GM12865 (cell line): Measurements from ENCODE around the gene PTPRM.

Source experiments
- DNase-seq: peaks from one replicate; pipeline ENCODE4 v3.0.0; 2010; ENCODE audit warnings: low read depth
- H3K4me3 ChIP-seq: 2 replicates; pipeline ENCODE4 v1.5.1; 2011; ENCODE audit warnings: mild to moderate bottlenecking, low read depth, low read length, control low read depth
- CTCF ChIP-seq: IDR thresholded peaks from 2 replicates; pipeline ENCODE4 v1.5.1; 2011; ENCODE audit warnings: low read length, control low read depth, low read depth, inconsistent platforms; ENCODE audit not compliant: insufficient read depth; ENCODE audit errors: missing control alignments

PTPRM gene

DNA sequence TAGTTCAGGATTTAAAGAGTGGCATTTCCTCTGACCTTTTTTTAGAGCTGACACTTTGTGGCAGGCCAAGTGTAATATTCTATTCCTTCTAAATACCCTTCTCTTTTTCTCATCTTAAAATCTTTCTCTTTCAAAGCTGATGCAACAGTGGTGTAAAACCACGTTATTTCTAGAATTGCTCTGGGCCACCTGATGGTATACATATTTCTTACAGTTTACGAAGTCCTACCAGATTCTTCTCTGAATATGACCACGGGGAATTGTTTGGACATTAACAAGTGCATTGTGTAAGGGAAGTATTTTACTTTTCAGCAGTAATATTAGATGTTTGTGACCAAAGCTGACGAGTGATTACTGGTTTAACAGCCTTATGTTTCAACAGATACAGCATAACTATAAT is 109.9 kb downstream of the PTPRM start:
- no peak for TF ChIP-seq CTCF
- no peak for DNase-seq

DNA sequence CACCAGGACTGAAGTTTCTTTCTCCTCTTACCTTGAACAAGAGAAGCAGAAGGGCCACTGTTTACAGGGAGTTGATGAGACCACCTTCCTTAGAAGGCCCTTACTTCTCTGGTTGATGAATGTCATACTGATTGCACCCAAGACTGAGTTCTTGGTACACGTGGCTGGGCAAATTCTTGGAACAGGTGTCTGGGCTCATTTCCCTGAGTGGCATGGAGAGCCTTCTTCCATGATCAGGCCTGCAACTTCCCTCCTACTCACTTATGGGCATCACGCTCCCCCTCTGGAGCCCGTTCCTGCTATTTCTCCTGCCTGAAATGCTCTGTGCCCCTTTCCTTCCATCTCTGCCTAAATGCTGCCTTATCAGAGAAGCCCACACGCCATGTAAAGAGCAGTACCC is 110.3 kb downstream of the PTPRM start:
- H3K4me3 ChIP-seq, result no peak overlapping the region
- no peak for TF ChIP-seq CTCF
- no peak for DNase-seq

More for the DNA sequence above, 109.9 kb downstream of the PTPRM start:
- H3K4me3 ChIP-seq, result no peak overlapping the region

GRCh38 chr18:7678389-7678788 is 111.3 kb downstream of the PTPRM start:
- H3K4me3 ChIP-seq, result no peak overlapping the region
- TF ChIP-seq CTCF, result no peak
- no peak for DNase-seq

- no peak for TF ChIP-seq CTCF
- H3K4me3 ChIP-seq, result no peak overlapping the region
- DNase-seq, result no peak
Measured at GRCh38 chr18:7678801-7679200, 111.7 kb downstream of the PTPRM start.

DNA sequence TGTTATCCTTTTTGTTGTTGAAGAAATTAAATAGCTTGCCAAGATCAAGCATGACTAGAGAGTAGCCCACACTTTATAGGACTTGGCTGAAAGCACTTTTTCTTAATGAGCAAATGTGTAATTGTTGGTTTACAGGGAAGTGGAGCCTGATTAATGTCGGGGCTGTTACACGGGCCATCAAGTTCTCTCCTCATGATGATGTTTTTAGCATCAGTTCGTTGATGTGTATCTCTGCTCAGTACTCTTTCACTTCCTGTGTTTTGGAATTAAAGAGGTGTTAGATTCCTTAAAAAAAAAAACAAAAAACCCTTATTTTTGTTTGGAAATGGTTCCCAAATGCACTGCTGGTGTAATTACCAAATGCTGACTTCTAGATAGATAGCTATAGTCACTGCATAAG is 114.2 kb downstream of the PTPRM start:
- DNase-seq, result no peak
- TF ChIP-seq CTCF, result no peak

GRCh38 chr18:7682321-7682720 is 115.2 kb downstream of the PTPRM start:
- TF ChIP-seq CTCF, result no peak
- no peak for DNase-seq
- no peak overlapping the region for H3K4me3 ChIP-seq

More for the DNA sequence above, 114.2 kb downstream of the PTPRM start:
- H3K4me3 ChIP-seq, result no peak overlapping the region

DNA sequence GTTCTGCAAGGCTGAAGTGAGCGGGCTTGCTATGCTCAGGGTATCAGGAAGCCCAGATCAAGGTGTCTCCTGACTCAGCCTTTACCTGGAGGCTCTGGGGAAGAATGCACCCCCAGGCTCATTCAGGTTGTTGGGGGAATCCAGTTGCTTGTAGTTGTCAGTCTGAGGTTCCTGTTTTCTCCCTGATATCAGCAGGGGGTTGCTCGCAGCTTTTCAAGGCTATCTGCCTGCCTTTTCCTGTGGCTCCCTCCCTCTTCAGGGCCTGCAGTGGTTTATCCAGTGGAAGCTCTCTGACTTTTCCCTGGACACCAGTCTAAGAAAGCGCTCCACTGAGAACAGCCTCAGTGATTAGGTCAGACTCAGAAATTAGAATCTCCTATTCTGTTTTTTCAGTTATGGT is 116.6 kb downstream of the PTPRM start:
- no peak for TF ChIP-seq CTCF
- DNase-seq, result no peak
- H3K4me3 ChIP-seq, result no peak overlapping the region
